Measurements from ENCODE around the gene FLYWCH1. TPM values are rescaled to one million over a fixed set of nuclear protein-coding genes. Genes with fewer than 3 reads are reported as not detected.

FLYWCH1 gene
- 21.0 and 25.8 TPM in 2 replicates for total RNA-seq (2014; rRNA removed; shearing (Covaris generic))
- 23.0 and 29.1 TPM in 2 replicates for polyA plus RNA-seq (2015; cell fraction: cytosol; rRNA removed)
- 117 and 143 TPM in 2 replicates for polyA plus RNA-seq (2015; cell fraction: nucleus; rRNA removed)

GRCh38 chr16:2911638-2912329 is at the start of gene FLYWCH1:
Gene FLYWCH1, plus strand, starts transcription at chr16:2911931. Its CDS starts 17,755 bp downstream, at chr16:2929686.
- peak; percentile 93 for DNase-seq (ENCODE audit: low read depth)

GRCh38 chr16:2865651-2866050 is 46.1 kb upstream of the FLYWCH1 start:
- DNase-seq (ENCODE audit: low read depth), result no peak

GRCh38 chr16:2866431-2866830 is 45.3 kb upstream of the FLYWCH1 start:
- DNase-seq (ENCODE audit: low read depth), result no peak

- DNase-seq (ENCODE audit: low read depth), result no peak
Measured at GRCh38 chr16:2867661-2867986, 44.1 kb upstream of the FLYWCH1 start.

GRCh38 chr16:2867987-2868789 is 43.5 kb upstream of the FLYWCH1 start:
- DNase-seq (ENCODE audit: low read depth), result peak; percentile 94

- no peak for DNase-seq (ENCODE audit: low read depth)
Measured at GRCh38 chr16:2871926-2872325, 39.8 kb upstream of the FLYWCH1 start.

GRCh38 chr16:2874032-2874911 is 37.5 kb upstream of the FLYWCH1 start:
- DNase-seq (ENCODE audit: low read depth), result no peak

- DNase-seq (ENCODE audit: low read depth), result peak; percentile 80
Measured at GRCh38 chr16:2874912-2875362, 36.8 kb upstream of the FLYWCH1 start.

- DNase-seq (ENCODE audit: low read depth), result no peak
Measured at GRCh38 chr16:2879854-2880508, 31.8 kb upstream of the FLYWCH1 start.

- no peak for DNase-seq (ENCODE audit: low read depth)
Measured at GRCh38 chr16:2881783-2882649, 29.7 kb upstream of the FLYWCH1 start.

GRCh38 chr16:2882650-2883457 is 28.9 kb upstream of the FLYWCH1 start, which contains the start of gene FLYWCH2:
Gene FLYWCH2, plus strand, starts transcription at chr16:2883215. Its CDS starts 13,235 bp downstream, at chr16:2896450.
- DNase-seq (ENCODE audit: low read depth), result peak; percentile 97

- no peak for DNase-seq (ENCODE audit: low read depth)
Measured at GRCh38 chr16:2883458-2883908, 28.2 kb upstream of the FLYWCH1 start.

- no peak for DNase-seq (ENCODE audit: low read depth)
Measured at GRCh38 chr16:2884041-2884451, 27.7 kb upstream of the FLYWCH1 start.

GRCh38 chr16:2894231-2894630 is 17.5 kb upstream of the FLYWCH1 start:
- DNase-seq (ENCODE audit: low read depth), result no peak

GRCh38 chr16:2895813-2896212 is 15.9 kb upstream of the FLYWCH1 start:
- peak; percentile 65 for DNase-seq (ENCODE audit: low read depth)

- DNase-seq (ENCODE audit: low read depth), result no peak
Measured at GRCh38 chr16:2896480-2897010, 15.2 kb upstream of the FLYWCH1 start.

- DNase-seq (ENCODE audit: low read depth), result no peak
Measured at GRCh38 chr16:2897110-2897509, 14.6 kb upstream of the FLYWCH1 start.

GRCh38 chr16:2898831-2899563 is 12.7 kb upstream of the FLYWCH1 start:
- no peak for DNase-seq (ENCODE audit: low read depth)

All from HT1080 (cell line).